ENCODE measurements around the gene INTU.
"Not testable (repeated sequence)": the region's sequence is repeated elsewhere in the genome, so short reads cannot be mapped to it uniquely, and the experiment has no call there.

The INTU gene

GRCh38 chr4:127648061-127648460 is 15.3 kb downstream of the INTU start:
- DNase-seq, result no peak

DNA sequence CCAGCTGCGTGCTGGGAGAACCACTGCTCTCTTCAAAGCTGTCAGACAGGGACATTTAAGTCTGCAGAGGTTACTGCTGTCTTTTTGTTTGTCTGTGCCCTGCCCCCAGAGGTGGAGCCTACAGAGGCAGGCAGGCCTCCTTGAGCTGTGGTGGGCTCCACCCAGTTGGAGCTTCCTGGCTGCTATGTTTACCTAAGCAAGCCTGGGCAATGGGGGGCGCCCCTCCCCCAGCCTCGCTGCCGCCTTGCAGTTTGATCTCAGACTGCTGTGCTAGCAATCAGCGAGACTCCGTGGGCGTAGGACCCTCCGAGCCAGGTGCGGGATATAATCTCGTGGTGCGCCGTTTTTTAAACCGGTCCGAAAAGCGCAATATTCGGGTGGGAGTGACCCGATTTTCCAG is 22.8 kb downstream of the INTU start:
- not testable (repeated sequence) for DNase-seq

DNA sequence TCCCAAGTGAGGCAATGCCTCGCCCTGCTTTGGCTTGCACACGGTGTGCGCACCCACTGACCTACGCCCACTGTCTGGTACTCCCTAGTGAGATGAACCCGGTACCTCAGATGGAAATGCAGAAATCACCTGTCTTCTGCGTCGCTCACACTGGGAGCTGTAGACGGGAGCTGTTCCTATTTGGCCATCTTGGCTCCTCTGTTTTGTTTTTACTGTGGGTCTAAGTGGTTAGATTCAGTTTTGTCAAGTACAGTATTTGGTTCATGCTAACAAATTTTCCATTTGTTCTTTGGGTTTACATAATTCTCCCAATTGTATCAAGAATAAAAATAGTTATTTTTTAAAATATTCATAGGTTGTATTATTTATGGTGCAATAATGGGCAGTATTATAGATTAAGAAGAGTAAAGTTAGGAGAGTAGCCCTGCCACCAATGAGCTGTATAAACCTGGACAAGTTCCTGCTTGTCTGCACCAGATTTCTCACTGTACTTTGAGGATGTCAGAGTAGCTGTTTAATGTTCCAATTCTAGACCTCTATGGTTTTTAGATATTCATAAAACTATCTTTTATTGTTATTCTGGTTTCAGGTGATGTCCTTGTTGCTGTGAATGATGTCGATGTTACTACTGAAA is 23.4 kb downstream of the INTU start:
- DNase-seq, result no peak

GRCh38 chr4:127660284-127660885 is 27.6 kb downstream of the INTU start:
- DNase-seq, result no peak

GRCh38 chr4:127667116-127667515 is 34.4 kb downstream of the INTU start:
- no peak for DNase-seq

- no peak for DNase-seq
Measured at GRCh38 chr4:127667772-127668171, 35.0 kb downstream of the INTU start.

GRCh38 chr4:127668770-127669169 is 36.0 kb downstream of the INTU start:
- no peak for DNase-seq

DNA sequence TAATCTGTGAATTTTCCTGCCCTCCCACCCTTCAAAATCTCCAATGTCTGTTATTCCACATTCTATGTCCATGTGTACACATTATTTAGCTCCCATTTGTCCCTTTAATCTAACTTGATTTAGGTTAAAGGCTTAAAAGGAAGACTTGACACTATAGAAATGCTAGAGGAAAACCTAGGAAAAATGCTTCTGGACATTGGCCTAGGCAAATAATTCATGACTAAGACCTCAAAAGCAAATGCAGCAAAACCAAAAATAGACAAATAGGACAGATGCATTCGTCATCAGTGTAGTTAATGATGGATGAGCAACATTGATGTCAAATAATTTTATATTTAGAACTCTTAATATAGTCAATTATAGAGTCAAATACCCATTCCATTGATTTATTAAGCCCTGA is 36.9 kb downstream of the INTU start:
- no peak for DNase-seq

- DNase-seq, result no peak
Measured at GRCh38 chr4:127672111-127672510, 39.4 kb downstream of the INTU start.

- DNase-seq, result no peak
Measured at GRCh38 chr4:127685292-127685691, 52.5 kb downstream of the INTU start.

DNA sequence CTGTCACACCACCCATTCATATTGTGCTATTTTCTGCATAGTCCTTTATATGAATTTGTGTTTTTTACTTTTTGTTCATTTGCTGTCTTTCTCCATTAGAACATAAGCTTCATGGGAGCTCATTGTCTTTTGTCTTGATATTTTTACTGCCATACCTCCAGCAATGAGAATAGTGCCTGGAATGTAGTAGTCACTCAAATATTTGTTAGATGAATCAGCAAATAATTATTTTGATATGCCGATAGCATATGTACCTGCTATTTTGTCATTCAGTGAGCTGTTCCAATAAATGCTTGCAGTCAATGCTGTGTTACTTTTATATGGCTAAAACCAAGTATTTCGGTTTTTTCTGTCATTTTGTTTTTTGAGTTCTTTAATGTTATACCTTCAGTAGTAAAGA is 53.9 kb downstream of the INTU start:
- DNase-seq, result no peak

DNA sequence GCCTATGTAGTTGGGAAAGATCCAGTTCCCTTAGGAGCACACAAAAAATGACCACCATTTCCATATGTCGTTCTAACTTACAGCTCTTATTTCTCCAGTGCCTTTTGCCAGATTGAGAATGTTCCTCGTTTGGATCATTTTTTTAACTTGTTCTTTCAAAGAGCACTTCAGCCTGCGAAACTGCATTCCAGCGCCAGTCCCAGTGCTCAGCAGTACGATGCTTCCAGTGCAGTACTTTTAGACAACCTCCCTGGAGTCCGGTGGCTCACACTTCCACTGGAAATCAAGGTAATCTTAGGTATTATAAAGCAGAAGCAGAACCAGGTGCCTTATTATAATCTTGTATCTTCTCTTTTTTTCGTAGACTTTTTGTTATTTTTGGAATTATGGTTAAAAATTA is 54.8 kb downstream of the INTU start:
- DNase-seq, result no peak

DNA sequence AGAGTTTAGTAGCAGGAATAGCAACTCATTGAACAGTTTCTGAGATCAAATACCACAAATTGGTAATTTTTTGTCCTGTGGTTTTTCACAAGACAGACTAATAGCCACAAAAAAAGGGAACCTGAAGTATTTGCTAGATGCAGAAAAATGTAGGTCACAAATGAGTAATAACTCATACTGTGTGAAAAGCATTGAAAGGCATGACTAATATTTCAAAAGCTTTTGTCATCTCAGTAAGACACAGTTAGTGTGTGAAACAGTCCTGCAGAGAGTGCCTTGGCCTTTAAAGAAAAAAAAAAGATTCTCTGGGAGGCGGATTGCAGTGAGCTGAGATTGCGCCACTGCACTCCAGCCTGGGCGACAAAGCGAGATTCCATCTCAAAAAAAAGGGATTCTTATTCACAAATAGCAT is 66.0 kb downstream of the INTU start:
- peak; percentile 35 for DNase-seq

DNA sequence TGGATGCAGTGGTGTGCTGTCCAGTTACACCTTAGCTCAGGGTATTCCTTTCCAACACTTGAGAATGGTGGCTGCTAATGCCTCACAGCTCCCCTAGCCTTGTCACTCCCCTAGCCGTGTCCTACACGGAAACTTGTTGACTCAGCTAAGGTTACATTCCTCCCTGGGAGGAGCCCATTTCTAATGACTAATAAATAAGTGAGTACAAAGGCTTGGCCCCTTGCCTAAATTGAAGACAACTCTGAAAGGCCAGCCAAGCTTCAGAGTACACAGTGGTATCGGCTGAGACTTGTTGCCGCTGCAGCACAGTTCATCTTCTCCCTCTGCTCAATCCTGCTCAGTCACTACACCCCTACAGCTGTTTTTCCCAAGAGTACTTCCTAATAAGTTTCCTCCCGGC is 76.2 kb downstream of the INTU start:
- DNase-seq, result no peak

DNA sequence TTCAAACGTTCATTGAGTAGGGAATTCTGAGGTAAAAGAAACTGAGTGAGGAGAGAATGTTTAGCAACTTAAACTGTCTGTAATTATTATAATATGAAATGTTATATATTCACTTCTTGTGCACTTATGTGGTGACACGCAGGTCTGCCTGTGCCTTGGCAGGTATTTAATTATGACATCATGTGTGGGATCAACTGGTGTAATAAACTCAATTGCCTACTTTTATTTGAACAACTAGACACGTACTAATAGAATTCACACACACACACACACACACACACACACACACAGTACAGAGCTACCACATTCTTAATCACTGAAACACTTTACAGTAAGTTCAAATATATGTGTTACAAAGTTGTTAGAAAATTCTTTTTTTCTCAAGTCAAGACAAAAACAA is 76.7 kb downstream of the INTU start:
- DNase-seq, result no peak

- DNase-seq, result no peak
Measured at GRCh38 chr4:127730142-127730913, 97.6 kb downstream of the INTU start, which contains the start of gene SLC25A31. Gene SLC25A31, plus strand, starts transcription at chr4:127730400. Its CDS starts 146 bp downstream, at chr4:127730546.

DNA sequence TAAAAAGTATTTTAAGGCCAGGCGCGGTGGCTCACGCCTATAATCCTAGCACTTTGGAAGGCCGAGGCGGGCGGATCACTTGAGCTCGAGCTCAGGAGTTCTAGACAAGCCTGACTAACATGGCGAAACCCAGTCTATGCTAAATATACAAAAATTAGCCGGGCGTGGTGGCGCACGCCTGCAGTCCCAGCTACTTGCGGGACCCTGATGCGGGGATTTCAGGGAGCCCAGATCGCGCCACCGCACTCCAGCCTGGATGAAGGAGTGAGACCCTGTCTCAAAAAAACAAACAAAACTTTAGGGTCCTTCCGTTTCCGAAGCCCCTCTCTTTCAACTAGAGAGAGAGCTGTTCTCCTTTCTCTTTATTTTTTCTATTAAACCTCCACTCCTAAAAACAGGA is 98.6 kb downstream of the INTU start:
- no peak for DNase-seq

DNA sequence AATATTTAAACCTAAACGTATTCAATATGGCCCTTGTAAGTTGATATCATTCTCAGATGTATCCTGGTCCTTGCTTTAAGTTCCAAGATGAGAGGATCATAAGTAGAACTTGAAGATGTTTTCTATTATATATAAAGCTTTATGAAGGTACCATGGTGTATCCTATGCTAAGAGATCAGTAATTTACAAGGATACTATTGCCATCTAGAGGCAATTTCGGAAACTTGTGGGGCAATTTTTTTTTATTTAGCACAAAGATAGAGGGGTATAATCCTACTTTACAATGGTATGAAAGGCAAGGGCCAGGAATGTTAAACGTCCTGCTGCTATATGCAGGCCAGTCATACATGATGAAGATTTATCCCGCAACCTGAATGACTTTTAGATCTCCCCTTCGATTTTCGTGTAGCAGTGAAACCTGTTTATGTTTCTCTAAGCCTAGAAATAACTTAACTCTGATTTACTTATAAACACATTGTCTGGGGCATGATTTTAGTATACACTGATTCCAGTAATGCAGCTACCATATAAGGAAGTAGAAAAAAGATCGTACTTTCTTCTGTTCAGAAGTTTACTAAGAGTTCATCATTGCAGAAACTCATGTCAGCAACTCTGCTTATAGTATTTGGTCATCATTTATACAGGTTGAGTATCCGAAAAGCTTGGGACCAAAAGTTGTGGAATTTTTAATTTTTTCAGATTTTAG is 100.0 kb downstream of the INTU start:
- DNase-seq, result peak; percentile 30

GRCh38 chr4:127734976-127735375 is 102.2 kb downstream of the INTU start:
- DNase-seq, result no peak

DNA sequence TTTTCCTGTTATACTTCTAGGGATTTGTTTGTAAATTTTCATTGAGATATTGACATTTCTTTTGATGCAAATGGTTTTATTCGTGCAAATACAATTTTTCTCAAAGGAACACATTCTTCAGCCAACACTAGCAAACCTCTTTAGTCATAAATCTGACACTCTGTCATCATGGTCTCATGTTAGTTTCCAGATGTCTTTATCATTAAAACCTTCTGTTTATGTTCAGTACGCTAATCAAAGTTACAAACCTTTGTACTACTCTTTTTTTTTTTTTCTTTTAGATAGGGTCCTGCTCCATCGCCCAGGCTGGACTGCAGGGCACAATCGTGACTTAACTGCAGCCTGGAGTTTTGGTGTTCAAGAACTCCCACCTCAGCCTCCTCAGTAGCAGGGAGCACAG is 104.5 kb downstream of the INTU start:
- no peak for DNase-seq

DNA sequence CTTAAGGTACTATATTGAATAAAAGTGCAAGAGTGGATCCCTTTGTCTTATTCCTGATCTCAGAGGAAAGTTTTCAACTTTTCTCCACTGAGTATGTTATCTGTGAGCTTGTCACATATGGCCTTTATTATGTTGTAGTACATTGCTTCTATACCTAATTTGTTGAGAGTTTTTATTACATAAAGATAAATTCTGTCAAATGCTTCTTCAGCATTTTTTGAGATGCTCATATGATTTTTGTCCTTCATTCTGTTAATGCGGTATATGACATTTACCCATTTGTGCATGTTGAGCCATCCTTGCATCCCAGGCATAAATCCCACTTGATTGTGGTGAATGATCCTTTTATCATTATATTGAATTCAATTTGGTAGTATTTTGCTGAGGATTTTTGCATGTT is 108.5 kb downstream of the INTU start:
- DNase-seq, result no peak

GRCh38 chr4:127747883-127748282 is 115.1 kb downstream of the INTU start:
- no peak for DNase-seq

GRCh38 chr4:127748957-127749356 is 116.2 kb downstream of the INTU start:
- no peak for DNase-seq

- no peak for DNase-seq
Measured at GRCh38 chr4:127756906-127757305, 124.1 kb downstream of the INTU start.
